ENCODE data around the gene DCAF17.
A peak's percentile ranks its signal among the peaks of the same experiment; 100 is the strongest.

The DCAF17 gene, protein sequence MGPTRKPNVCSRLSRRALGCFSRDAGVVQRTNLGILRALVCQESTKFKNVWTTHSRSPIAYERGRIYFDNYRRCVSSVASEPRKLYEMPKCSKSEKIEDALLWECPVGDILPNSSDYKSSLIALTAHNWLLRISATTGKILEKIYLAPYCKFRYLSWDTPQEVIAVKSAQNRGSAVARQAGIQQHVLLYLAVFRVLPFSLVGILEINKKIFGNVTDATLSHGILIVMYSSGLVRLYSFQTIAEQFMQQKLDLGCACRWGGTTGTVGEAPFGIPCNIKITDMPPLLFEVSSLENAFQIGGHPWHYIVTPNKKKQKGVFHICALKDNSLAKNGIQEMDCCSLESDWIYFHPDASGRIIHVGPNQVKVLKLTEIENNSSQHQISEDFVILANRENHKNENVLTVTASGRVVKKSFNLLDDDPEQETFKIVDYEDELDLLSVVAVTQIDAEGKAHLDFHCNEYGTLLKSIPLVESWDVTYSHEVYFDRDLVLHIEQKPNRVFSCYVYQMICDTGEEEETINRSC

DNA sequence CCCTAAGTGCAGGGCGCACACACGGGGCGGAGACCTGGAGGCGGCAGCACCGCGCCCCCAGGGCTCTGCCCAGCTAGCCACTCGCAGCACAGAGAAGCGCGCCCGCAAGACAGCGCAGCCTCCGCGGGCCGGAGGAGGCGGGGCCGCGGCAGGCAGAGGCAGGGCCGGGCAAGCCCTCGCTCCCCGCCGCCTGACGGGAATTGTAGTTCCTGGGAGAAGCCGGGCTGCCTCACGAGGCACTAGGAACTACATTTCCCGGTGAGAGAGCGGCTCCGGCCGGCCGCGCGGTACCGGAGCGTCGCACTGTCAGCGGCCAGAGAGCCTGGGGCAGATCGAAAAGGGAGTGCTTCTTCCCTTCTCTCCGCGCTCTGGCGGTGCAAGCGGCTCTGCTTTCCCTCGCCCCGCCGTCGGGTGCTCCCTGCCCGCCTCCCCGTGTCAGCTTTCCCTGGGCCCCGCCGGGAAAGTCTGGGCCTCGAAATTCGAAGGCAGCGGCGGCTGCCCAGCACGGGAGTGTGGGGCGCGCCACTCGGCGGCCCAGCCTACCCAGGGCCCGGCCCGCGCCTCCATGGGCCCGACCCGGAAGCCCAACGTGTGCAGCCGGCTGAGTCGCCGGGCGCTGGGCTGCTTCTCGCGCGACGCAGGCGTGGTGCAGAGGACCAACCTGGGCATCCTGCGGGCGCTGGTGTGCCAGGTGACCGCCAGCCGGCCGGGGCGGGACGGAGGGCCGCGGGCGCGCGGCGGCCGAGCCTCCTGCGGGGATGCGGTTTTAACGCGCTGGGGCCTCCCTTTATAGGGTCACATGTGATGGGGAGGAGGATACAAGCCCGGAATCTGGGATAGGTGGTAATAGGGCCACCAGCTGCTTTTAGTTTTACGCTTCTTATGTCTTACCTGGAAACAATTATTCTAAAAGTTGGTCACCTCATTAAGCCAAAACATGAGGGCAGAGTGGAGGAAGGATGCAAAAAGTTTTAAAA lies at the start of gene DCAF17:
Gene DCAF17, plus strand, starts transcription at position 214 of the 977 bp plus-strand sequence. Its CDS starts 352 bp downstream, at position 566.
- DNase-seq (ENCODE audit: low read depth, low spot score) = peak; percentile 93

DNA sequence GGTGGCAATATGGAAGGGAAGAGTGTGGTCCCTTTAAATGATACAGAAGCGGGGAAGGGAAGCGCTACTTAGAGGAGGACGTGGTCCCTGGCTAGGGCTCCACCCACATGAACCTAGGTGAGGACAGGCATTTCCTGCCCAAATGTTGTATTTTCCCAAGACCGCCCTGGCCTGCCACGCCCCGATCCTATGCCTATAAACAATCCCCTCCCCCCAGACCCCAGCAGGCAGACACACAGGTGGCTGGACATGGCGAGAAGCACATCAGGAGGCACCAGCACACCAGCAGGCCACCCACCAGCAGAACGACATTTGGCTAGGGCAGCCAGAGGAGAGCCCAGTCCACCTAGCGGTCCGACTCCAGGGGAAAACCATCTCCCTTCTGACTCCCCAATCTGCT lies 47.4 kb upstream of the DCAF17 start:
- DNase-seq (ENCODE audit: low read depth, low spot score) = no peak

DNA sequence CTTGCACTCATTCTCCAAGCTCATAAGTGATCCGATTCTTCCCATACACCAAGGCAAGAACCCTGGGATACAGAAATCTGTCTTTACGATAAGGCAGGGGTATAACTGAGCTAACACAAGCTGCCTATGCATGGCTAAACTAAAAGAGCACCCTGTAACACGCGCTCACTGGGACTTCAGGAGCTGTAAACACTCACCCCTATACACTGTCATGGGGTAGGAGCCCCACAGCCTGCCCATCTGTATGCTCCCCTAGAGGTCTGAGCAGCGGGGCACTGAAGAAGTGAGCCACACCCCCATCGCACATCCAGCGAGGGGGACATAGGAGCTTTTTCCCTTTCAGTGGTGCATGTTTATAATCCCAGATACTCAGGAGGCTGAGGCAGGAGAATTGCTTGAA lies 47.0 kb upstream of the DCAF17 start:
- DNase-seq (ENCODE audit: low read depth, low spot score) = no peak

DNA sequence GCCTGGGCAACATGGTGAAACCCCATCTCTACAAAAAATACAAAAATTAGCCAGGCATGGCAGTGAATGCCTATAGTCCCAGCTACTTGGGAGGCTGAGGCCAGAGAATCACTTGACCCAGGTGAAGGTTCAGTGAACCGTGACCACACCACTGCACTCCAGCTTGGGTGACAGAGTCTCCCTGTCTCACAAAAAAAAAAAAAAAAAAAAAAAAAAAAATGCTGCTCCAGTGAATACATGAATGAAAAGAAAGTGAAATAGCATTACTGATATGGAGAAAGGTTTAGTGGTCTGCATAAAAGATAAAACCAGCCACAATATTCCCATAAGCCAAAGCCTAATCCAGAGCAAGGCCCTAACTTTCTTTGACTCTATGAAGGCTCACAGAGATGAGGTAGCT lies 44.7 kb upstream of the DCAF17 start:
- no peak for DNase-seq (ENCODE audit: low read depth, low spot score)

DNA sequence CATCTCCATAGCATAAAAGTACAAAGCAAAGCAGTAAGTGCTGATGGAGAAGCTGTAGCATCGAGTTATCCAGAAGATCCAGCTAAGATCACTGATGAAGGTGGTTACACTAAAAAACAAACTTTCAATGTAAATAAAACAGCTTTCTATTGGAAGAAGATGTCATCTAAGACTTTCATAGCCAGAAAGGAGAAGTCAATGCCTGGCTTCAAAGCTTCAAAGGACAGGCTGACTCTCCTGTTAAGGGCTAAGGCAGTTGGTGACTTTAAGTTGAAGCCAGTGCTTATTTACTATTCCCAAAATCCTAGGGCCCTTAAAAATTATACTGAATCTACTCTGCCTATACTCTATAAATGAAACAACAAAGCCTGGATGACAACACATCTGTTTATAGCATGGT lies 44.2 kb upstream of the DCAF17 start:
- DNase-seq (ENCODE audit: low read depth, low spot score) = no peak

DNA sequence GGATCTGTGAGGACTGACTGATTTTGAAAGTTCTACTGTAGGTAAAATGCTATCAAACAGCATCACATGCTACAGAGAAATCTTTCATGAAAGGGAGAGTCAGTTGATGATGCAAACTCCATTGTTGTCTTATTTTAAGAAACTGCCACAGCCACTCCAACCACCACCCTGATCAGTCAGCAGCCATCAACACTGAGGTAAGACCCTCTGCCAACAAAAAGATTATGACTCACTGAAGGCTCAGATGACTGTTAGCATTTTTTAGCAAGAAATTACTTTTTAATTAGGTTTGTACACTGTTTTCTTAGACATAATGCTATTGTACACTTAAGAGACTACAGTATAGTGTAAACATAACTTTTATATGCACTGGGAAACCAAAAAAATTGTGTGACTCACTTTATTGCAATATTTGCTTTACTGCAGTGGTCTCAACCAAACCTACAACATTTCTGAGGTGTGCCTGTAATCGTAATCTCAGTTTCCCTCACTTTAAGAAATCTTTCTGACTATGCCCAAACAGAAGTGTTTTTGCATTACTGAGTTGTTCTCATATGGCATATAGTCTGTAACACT lies 43.0 kb upstream of the DCAF17 start:
- DNase-seq (ENCODE audit: low read depth, low spot score) = no peak

DNA sequence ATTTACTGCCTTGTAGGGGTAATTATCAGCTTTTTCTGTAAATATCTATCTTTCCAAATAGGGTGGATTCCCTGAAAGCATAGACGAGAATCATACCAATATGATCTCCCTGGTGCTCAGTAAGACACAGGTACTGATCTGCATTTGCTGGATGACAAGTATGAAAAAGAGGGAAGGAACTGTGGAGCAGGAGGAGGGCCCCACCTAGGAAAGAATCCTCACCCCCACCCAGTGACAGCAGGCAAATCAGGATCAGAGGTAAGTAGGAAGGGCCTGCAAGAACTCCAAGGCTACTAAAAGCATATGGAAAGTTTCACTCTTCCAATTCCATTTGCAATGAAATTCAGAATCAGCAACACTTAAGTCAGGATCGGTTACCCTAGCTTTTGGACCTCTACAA lies 42.5 kb upstream of the DCAF17 start:
- no peak for DNase-seq (ENCODE audit: low read depth, low spot score)

DNA sequence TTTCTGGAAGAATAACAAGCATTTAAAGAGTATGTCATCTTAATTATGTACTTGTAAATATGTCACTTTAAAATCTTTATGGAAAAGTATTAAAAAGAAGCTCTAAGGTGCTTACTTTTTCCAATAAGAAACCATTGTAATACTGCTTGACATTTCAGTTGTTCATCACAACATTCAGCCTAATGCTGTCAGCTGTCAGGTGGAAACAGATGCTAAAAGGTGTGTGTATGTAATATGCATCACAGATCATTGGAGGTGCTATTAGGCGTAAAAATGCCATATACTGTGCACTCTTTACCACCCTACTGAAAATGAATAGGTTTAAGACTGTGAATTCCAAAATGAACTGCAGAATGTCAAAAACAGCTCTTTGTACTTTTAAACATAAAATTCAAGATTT lies 40.5 kb upstream of the DCAF17 start:
- DNase-seq (ENCODE audit: low read depth, low spot score) = no peak

DNA sequence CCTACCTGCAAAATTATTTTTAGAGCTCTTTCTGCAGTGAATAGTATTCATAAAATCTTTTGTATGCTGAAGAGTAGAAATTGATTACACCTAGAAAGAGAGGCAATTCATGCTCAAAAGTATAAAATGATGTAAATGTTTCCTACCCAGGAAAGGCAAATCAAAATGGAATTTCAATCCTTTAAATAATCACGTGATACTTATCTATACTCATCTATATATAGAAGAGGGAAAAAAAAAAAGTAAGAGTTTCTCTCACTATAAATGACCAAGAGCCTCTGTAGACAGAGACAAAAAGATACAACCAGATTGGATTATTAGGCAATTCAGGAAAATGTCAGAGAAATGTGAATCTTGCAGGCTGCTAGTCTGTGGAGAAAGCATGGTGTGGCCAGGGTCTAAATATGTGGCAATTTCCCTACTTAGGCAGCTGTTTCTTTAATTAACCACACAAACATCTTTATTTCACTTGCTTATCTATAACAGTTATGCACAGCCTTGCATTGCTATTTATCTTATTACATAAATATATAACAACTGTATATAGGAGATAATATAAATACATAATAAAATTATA lies 39.8 kb upstream of the DCAF17 start:
- no peak for DNase-seq (ENCODE audit: low read depth, low spot score)

DNA sequence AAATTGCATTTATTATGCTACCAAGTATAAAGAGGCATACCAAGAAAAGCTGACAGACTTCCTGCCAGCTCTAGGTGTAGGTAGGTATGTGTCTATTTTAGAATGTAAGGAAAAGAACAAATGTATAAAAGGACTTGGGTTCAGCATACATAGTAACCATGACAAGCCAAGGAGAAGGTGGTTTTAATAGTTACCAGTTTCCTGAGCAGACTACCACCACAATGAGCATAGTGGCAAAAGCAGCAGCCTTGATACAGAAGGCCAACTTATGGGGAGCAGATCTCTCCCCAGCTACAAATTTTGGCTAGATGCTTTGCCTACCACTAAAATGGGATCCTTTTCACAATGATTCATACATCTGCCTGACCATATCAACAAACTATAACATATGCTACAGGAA lies 34.7 kb upstream of the DCAF17 start:
- no peak for DNase-seq (ENCODE audit: low read depth, low spot score)

DNA sequence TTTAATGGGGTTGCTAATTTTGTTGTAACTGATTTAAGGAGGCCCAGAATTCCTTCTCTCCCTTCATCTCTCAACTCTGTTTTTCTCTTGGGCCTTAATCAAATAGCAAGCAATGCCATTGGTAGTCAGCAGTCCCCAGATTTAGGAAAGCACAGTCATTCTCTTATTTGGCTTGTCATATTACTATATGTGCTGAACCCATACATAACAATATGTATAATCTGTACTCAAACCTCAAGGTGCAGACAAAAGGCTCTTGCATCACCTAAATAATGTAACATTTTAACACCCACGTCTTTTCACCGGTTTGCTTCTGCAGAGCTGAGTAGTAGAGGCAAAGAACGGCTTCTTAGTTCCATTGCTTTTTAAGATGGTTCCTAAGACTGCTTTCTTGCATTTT lies 33.6 kb upstream of the DCAF17 start:
- DNase-seq (ENCODE audit: low read depth, low spot score) = no peak

DNA sequence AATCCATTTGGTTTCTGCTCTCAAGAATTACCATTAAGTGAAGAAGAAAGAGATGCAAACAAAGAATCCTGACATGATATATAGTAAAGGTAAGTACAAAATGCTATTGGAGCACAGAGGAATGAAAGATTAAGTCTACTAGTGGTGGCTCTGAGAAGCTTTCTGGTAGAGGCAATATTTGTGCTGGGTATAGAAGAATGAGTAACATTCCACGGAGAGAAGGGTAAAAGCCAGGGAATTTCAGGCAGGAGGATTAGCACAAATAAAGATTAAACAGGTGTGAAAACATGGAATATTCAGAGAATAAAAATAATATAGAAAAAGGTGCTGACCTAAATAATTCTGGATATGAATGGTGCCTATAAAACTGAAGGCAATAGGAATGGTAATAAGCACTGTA lies 32.1 kb upstream of the DCAF17 start:
- no peak for DNase-seq (ENCODE audit: low read depth, low spot score)

DNA sequence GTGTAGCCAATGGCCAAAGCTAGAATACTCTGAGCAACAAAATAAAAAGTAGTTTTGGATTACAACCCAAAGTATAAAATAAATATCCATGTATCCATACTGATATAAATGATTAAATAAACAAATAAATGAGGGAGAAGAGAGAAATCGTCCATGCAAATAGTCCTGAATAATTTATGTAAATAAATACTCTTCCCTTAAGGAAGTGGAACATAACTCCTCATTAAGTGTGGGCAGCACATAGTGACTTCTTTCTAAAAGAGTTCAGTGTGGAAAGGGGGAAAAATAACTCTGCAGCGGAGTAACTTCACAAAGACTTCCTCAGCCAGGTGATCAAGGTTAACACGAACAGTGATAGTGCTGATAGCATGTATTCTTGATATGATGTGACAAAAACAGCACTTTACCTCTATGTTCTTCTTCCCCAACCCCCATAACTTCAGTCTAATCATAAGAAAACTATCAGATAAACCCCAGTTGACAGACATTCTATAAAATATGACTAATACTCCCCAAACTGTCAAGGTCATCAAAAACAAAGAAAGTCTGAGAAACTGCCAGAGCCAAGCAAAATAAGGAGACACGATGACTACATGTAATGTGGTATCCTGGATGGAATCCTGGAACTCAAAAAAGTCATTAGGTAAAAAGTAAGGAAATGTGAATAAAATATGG lies 31.0 kb upstream of the DCAF17 start:
- no peak for DNase-seq (ENCODE audit: low read depth, low spot score)

DNA sequence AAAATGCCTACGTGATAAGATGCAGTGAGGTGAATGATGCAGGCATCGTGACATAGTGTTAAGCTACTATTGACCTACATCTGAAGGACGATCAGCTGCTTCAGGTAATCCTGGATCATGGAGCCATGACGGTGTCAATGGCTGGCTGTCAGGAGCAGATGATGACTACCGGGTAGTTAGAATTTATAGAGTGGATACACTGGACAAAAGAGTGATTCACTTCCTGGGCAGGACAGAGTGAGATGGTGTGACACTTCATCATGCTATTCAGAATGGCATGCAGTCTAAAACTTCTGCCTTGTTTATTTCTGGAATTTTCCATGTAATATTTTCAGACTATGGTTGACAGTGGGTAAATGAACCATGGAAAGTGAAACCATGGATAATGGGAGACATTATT lies 29.8 kb upstream of the DCAF17 start:
- DNase-seq (ENCODE audit: low read depth, low spot score) = no peak

DNA sequence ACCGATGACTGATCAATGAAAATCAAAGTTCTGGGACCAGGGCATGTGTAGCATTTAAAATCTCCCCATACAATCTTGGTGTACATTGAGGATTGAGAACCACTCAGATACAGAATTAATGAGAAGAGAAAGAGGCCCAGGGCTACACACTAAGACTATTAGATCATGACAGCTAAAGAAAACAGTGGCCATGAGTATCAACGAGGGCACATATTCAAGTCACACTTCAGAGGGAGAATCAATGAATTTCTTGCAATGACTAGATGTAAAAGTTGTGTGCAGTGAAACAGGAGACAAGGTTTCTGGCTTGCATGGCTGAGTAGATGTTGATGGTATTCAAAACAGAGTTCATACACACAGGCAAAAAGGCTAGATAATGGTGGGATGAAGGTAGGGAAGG lies 29.3 kb upstream of the DCAF17 start:
- DNase-seq (ENCODE audit: low read depth, low spot score) = no peak

DNA sequence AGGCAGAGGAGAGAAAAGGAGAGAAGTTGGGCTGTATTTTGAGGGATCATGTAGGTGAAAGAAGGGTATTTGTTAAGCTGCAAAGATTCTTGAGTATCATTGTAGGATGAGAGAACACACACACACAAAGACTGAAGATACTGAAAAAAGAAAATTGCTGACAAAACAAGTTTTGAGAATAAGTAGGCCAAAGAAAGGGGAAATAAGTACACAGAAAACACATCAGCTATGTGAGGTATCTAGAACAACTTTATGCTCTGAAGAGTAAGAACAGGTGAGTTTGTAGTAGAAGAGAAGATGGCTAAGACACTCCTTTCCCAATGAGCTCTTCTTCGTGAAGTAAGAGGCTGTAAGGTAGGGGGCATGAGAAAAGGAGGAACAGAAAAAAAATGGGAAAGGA lies 28.5 kb upstream of the DCAF17 start:
- DNase-seq (ENCODE audit: low read depth, low spot score) = no peak

DNA sequence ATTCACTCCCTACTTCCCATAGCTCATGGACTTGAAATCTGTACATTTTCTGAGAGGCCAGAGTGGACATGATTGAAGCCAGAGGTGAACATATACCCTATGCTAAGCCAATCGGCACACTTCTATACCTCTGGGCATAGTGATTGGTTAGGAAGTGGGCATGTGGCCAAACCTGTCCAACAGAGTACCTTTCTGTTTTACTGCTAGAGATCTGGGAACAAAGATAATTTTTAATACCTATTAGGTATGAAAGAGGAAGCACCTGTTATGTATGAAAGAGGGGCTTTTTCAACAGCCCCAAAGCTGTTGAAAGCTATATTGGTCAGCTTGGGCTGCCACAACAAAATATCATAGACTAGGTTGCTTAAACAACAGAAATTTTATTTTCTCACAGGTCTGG lies 28.0 kb upstream of the DCAF17 start:
- no peak for DNase-seq (ENCODE audit: low read depth, low spot score)

DNA sequence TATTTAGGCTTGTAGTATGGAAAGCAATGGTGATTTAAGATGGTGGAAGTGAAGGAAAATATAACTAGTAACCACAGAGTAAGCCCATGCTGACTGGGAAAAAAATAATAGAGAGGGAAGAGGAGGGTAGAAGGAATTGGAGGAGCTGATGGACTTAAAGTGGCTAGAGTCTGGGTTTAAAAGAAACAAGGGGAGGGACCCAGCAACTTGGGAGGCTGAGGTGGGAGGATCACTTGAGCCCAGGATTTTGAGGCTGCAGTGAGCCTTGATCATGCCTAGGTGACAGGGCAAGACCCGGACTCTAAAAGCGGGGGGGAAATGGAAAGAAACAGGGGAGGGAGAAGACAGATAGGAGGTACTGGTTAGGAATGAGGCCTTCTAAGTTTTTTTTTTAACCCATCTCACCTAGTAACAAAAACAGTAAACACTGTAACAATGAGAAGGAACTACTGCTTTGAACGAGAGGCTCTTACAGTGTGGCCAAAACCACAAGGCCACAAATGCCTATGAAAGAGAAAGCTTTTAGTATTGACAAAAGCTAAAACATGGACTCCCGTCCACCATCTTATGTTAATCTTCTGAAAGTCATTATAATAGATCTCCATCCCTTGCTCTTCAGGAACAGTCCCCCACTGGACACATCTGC lies 26.9 kb upstream of the DCAF17 start:
- no peak for DNase-seq (ENCODE audit: low read depth, low spot score)

DNA sequence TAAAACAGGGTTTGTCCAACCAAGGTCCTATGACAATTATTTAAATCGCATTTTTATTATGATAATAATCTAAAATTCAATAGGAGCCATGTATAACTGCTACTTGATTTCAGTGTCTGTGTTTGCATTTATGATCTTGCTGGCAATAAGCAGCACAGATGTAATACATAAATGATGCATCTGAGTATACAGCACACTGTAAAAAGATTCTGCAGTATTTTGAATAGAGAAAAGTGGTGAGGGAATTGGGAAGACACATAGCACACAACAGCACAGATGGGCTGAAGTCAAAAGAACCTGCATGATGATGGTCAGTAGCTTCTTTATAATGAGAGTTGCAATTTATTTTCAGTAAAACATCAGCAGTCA lies 26.4 kb upstream of the DCAF17 start:
- DNase-seq (ENCODE audit: low read depth, low spot score) = no peak

DNA sequence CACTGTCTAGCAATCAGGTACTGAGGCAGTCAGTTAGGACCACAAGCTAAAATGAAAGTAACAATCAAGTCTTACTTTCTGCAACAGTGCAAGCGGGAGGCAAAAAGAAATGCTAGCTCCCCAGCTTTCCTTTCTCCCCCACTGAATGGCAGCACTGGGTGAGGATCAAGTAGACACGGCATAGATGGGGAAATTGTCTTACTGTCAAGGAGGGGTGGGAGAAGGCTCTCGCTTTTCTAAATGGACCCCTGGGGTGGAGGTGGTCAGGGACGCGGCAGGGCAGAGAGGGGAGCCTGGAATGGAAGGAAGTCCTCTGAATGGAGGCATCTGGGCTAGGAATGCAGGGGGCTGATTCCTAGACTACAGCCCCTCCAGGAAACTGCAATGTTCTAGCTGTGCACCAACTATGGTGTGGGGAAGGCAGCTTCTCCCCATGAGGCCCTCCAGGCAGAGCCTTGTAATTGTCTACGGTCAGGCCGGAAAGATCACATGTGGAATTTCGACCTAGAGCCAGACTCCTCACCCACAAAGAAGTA lies 24.5 kb upstream of the DCAF17 start:
- DNase-seq (ENCODE audit: low read depth, low spot score) = peak; percentile 48

Measured in iPS DF 19.7 (cell line).